Lower leg skin (tissue), 4 donors: ENCODE data around the gene IQUB. TPM values are rescaled to one million over a fixed set of nuclear protein-coding genes. Genes with fewer than 3 reads are reported as not detected.
"Not testable (repeated sequence)": the region's sequence is repeated elsewhere in the genome, so short reads cannot be mapped to it uniquely, and the experiment has no call there.

Experiments used
- DNase-seq, 2 donors: peaks; one replicate each; pipeline ENCODE4 v3.0.0-alpha.2; 2019; ENCODE audit warnings: low spot score in 2 of 2
- H3K4me3 ChIP-seq: fragments of 200-600 bp; sonication (generic); 2 replicates; pipeline ENCODE4 v1.5.1; 2017; ENCODE audit warnings: mild to moderate bottlenecking, low read depth; ENCODE audit not compliant: poor library complexity, severe bottlenecking
- CTCF ChIP-seq, 3 donors: fragments of 450-650 bp; IDR thresholded peaks; one replicate each; pipeline ENCODE4 v1.5.1; 2016; ENCODE audit warnings: antibody characterized with exemption in 3 of 3, mild to moderate bottlenecking in 3 of 3, moderate library complexity in 2 of 3
- POLR2A ChIP-seq, 2 donors: fragments of 450-650 bp; IDR thresholded peaks; one replicate each; pipeline ENCODE4 v1.6.1; 2016 to 2017; ENCODE audit warnings: antibody characterized with exemption in 2 of 2, mild to moderate bottlenecking in 1 of 2, moderate library complexity in 1 of 2
- WGBS, 2 donors: methylation state at CpG; one replicate each; pipeline ENCODE4 v1.1.5; 2018; 5-methylcytosine and 5-hydroxymethylcytosine counted together
- intact Hi-C: fragments of 100-400 bp; cut with DNase I; formaldehyde crosslinking; loops from one replicate; pipeline ENCODE4 v1.15.0; 2023; ENCODE audit warnings: low total_unique reads
- total RNA-seq, 4 donors: library from RNA; depleted of rRNA; stranded (reverse); fragments of >200 nt; gene quantifications; one replicate each; pipeline ENCODE4 v1.1.0, GENCODE V29; 2016

IQUB gene
- total RNA-seq, 4 donors from 2014 or later = 0.22 to 0.55 TPM; not detected in 2

- no peak overlapping the region for H3K4me3 ChIP-seq
- DNase-seq = no peak
- intact Hi-C loops = no loop called here
- no peak for TF ChIP-seq CTCF (IDR thresholded peaks at IDR 0.05)
- no peak for TF ChIP-seq POLR2A (IDR thresholded peaks at IDR 0.05)
These were observed 21.1 kb upstream of the IQUB start for GRCh38 chr7:123555484-123555883.

GRCh38 chr7:123553159-123553558 is 18.8 kb upstream of the IQUB start:
- DNase-seq = no peak
- H3K4me3 ChIP-seq = no peak overlapping the region
- TF ChIP-seq POLR2A (IDR thresholded peaks at IDR 0.05) (no peak), CTCF (IDR thresholded peaks at IDR 0.05) (no peak)
- 87 to 90% methylated on average over 3 of the region's 3 CpGs for WGBS, 2 donors
- intact Hi-C loops = no loop called here

- DNase-seq = no peak
- no peak overlapping the region for H3K4me3 ChIP-seq
- TF ChIP-seq POLR2A (IDR thresholded peaks at IDR 0.05) (no peak), CTCF (IDR thresholded peaks at IDR 0.05) (no peak)
- 93 to 95% methylated on average over 2 of the region's 2 CpGs for WGBS, 2 donors
- intact Hi-C loops = no loop called here
These were observed 18.2 kb upstream of the IQUB start for GRCh38 chr7:123552641-123553040.

GRCh38 chr7:123552134-123552533 is 17.7 kb upstream of the IQUB start:
- intact Hi-C loops, DNase-seq: not testable (repeated sequence)

GRCh38 chr7:123548406-123548805 is 14.0 kb upstream of the IQUB start:
- intact Hi-C loops = no loop called here
- no peak overlapping the region for H3K4me3 ChIP-seq
- TF ChIP-seq CTCF (IDR thresholded peaks at IDR 0.05) (no peak), POLR2A (IDR thresholded peaks at IDR 0.05) (no peak)
- DNase-seq = no peak
- WGBS, 2 donors = 74 to 85% methylated on average over 1 of the region's 1 CpG

More at GRCh38 chr7:123552134-123552533, 17.7 kb upstream of the IQUB start:
- not testable (repeated sequence) for H3K4me3 ChIP-seq

- no peak overlapping the region for H3K4me3 ChIP-seq
- intact Hi-C loops = no loop called here
- whole genome bisulfite sequencing, 2 donors = 70 to 74% methylated on average over 1 of the region's 1 CpG
- DNase-seq = no peak
- TF ChIP-seq CTCF (IDR thresholded peaks at IDR 0.05) (no peak), POLR2A (IDR thresholded peaks at IDR 0.05) (no peak)
These were observed 5.5 kb upstream of the IQUB start for GRCh38 chr7:123539871-123540270.
